Measurements from ENCODE around the gene CTAGE4.
"Not testable (repeated sequence)": the region's sequence is repeated elsewhere in the genome, so short reads cannot be mapped to it uniquely, and the experiment has no call there.

CTAGE4 gene

DNA sequence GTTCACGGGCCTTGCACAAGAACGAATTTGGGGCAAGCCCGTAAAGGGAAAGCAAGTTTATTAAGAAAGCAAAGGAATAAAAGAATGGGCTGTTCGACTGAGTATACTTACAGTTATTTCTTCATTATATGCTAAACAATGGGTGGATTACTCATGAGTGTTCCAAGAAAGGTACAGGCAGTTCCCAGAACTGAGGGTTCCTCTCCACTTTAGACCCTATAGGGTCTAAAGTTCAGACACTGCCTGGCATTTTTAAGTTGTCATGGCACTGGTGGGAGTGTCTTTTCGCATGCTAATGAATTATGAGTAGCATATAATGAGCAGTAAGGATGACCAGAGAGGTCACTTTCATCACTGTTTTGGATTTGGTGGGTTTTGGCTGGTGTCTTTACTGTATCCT lies 22.0 kb downstream of the CTAGE4 start:
- not testable (repeated sequence) for H3K4me1 ChIP-seq (ENCODE audit: control insufficient read depth in 2 of 2, insufficient read depth in 2 of 2, low read length in 2 of 2); H3K9me3 ChIP-seq (ENCODE audit: control insufficient read depth in 2 of 2, low read length in 2 of 2); H3K36me3 ChIP-seq (ENCODE audit: control insufficient read depth in 2 of 2, insufficient read depth in 2 of 2, low read length in 2 of 2); H3K27me3 ChIP-seq (ENCODE audit: control insufficient read depth in 2 of 2, insufficient read depth in 2 of 2, low read length in 2 of 2); H3K9ac ChIP-seq (ENCODE audit: low read depth in 1 of 2, low read length in 2 of 2); H3K4me3 ChIP-seq (ENCODE audit: low read length in 2 of 2); H3K27ac ChIP-seq (ENCODE audit: low read depth in 2 of 2, low read length in 2 of 2)

DNA sequence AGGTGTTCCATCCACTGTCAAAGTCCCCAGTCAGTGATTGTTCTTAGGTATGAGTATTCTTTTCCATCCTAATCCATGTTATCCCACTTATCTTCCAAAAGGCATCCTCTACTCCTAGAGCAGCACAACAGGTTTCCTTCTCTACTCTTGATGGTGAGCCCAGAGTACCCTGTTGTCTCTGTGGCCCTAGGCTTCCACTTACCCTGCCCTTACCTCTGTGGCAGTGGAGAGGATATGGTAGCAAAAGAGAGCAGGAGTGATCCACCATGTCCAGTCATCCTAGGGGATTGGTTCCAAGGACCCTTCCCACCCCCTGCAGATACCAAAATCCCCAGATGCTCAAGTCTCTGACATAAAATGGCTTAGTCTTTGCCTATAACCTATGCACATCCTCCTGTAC lies 33.9 kb downstream of the CTAGE4 start:
- H3K9me3 ChIP-seq (ENCODE audit: control insufficient read depth in 2 of 2, low read length in 2 of 2); H3K27me3 ChIP-seq (ENCODE audit: control insufficient read depth in 2 of 2, insufficient read depth in 2 of 2, low read length in 2 of 2); H3K9ac ChIP-seq (ENCODE audit: low read depth in 1 of 2, low read length in 2 of 2); H3K4me1 ChIP-seq (ENCODE audit: control insufficient read depth in 2 of 2, insufficient read depth in 2 of 2, low read length in 2 of 2); H3K36me3 ChIP-seq (ENCODE audit: control insufficient read depth in 2 of 2, insufficient read depth in 2 of 2, low read length in 2 of 2); H3K27ac ChIP-seq (ENCODE audit: low read depth in 2 of 2, low read length in 2 of 2); H3K4me3 ChIP-seq (ENCODE audit: low read length in 2 of 2): not testable (repeated sequence)

DNA sequence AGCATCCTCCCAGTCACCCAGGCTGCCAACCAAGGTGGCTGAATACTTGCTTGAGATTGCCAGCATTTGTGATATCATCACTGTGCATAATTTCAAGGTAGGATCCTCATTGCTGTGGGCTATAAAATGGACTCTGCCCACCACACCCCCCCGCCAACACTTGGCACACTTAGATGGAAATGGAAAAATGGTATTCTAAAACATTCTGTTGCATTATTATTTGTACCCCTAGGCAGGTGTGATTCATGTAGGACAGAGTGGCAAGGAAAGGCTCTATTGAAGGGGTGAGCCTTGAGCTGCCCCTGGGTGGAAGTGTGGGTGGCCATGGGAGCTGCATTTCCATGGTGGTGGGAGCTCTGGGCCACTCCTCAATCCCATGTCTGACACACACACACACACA lies 35.3 kb downstream of the CTAGE4 start:
- not testable (repeated sequence) for H3K9me3 ChIP-seq (ENCODE audit: control insufficient read depth in 2 of 2, low read length in 2 of 2); H3K27ac ChIP-seq (ENCODE audit: low read depth in 2 of 2, low read length in 2 of 2)

DNA sequence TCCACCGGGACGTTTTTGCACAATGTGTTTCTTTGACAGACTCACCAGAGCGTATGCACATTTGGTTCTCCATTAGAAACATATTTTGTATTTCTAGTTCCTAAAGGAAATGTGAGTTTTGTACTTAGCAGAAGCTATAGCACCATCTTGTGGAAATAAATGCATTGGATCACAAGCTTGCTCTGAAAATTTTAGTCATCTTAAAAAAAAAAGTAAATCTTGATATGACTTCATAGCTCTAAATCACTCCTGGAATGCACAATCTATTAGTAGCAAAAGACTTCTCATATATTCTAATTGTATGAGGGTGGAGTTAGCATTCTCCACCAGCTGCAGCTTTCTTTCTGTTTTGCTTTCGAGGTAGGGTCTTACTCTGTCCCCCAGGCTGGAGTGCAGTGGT lies 35.9 kb downstream of the CTAGE4 start:
- not testable (repeated sequence) for H3K9me3 ChIP-seq (ENCODE audit: control insufficient read depth in 2 of 2, low read length in 2 of 2); H3K36me3 ChIP-seq (ENCODE audit: control insufficient read depth in 2 of 2, insufficient read depth in 2 of 2, low read length in 2 of 2); H3K4me1 ChIP-seq (ENCODE audit: control insufficient read depth in 2 of 2, insufficient read depth in 2 of 2, low read length in 2 of 2); H3K27ac ChIP-seq (ENCODE audit: low read depth in 2 of 2, low read length in 2 of 2); H3K9ac ChIP-seq (ENCODE audit: low read depth in 1 of 2, low read length in 2 of 2); H3K4me3 ChIP-seq (ENCODE audit: low read length in 2 of 2); H3K27me3 ChIP-seq (ENCODE audit: control insufficient read depth in 2 of 2, insufficient read depth in 2 of 2, low read length in 2 of 2)

More for the DNA sequence above, 35.3 kb downstream of the CTAGE4 start:
- H3K36me3 ChIP-seq (ENCODE audit: control insufficient read depth in 2 of 2, insufficient read depth in 2 of 2, low read length in 2 of 2); H3K27me3 ChIP-seq (ENCODE audit: control insufficient read depth in 2 of 2, insufficient read depth in 2 of 2, low read length in 2 of 2); H3K4me1 ChIP-seq (ENCODE audit: control insufficient read depth in 2 of 2, insufficient read depth in 2 of 2, low read length in 2 of 2); H3K4me3 ChIP-seq (ENCODE audit: low read length in 2 of 2); H3K9ac ChIP-seq (ENCODE audit: low read depth in 1 of 2, low read length in 2 of 2): not testable (repeated sequence)

DNA sequence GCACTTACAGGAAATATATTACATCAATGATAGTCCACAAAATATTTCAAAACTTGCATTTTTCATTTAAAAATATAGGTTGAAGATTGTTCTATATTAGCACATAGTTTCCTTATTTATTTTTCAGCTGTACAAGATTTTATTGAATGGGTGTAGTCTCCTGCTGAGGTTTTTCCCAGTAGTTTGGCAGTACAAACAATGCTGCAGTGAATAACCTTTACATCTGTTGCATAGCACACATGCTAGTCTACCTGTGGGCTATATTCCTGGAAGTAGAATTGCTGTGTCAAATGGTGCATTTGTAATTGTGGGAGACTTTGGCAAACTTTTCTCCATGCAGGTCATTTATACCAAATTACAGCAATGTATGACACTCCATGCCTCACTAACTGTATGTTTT lies 37.3 kb downstream of the CTAGE4 start:
- not testable (repeated sequence) for H3K9ac ChIP-seq (ENCODE audit: low read depth in 1 of 2, low read length in 2 of 2); H3K27ac ChIP-seq (ENCODE audit: low read depth in 2 of 2, low read length in 2 of 2); H3K4me3 ChIP-seq (ENCODE audit: low read length in 2 of 2); H3K27me3 ChIP-seq (ENCODE audit: control insufficient read depth in 2 of 2, insufficient read depth in 2 of 2, low read length in 2 of 2); H3K36me3 ChIP-seq (ENCODE audit: control insufficient read depth in 2 of 2, insufficient read depth in 2 of 2, low read length in 2 of 2); H3K4me1 ChIP-seq (ENCODE audit: control insufficient read depth in 2 of 2, insufficient read depth in 2 of 2, low read length in 2 of 2); H3K9me3 ChIP-seq (ENCODE audit: control insufficient read depth in 2 of 2, low read length in 2 of 2)

DNA sequence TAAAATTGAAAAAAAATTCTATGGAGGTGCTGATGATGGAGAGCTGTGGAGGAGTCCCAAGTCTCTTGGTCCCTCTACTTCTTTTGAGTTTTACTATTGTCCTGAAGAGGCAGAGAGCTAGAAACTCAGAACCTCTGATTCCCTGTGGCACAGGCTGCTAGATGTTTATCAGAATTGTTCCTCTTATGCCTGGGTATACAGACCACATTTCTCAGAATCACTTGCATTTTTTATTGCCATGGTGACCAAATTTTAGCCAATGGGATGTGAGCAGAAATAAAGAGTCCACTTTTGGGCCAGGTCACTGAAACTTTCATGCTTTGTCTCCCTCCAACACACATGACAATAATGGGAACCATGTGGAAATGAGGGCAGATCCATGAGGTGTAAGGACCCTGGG lies 40.4 kb downstream of the CTAGE4 start:
- not testable (repeated sequence) for H3K9me3 ChIP-seq (ENCODE audit: control insufficient read depth in 2 of 2, low read length in 2 of 2); H3K27me3 ChIP-seq (ENCODE audit: control insufficient read depth in 2 of 2, insufficient read depth in 2 of 2, low read length in 2 of 2); H3K36me3 ChIP-seq (ENCODE audit: control insufficient read depth in 2 of 2, insufficient read depth in 2 of 2, low read length in 2 of 2); H3K4me3 ChIP-seq (ENCODE audit: low read length in 2 of 2); H3K27ac ChIP-seq (ENCODE audit: low read depth in 2 of 2, low read length in 2 of 2); H3K9ac ChIP-seq (ENCODE audit: low read depth in 1 of 2, low read length in 2 of 2); H3K4me1 ChIP-seq (ENCODE audit: control insufficient read depth in 2 of 2, insufficient read depth in 2 of 2, low read length in 2 of 2)

DNA sequence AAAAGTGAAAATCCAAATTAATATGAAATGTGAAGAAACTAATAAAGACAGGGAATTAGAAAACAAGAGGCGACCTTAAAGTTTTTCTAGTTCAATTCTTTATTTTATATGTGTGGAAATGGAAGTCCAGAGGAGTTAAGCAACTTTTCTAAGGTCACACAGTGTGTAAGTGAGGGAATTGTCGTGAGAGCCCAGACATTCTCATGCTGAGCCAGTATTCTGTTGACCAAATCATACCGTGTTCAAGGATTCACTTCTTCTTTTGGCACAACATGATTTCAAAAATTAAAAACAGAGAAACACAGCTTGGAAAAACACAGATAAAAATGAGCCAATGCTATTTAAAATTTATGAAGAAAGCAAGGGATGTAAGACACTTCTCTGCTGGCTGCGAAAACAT lies 43.6 kb downstream of the CTAGE4 start:
- not testable (repeated sequence) for H3K36me3 ChIP-seq (ENCODE audit: control insufficient read depth in 2 of 2, insufficient read depth in 2 of 2, low read length in 2 of 2); H3K4me1 ChIP-seq (ENCODE audit: control insufficient read depth in 2 of 2, insufficient read depth in 2 of 2, low read length in 2 of 2); H3K27me3 ChIP-seq (ENCODE audit: control insufficient read depth in 2 of 2, insufficient read depth in 2 of 2, low read length in 2 of 2); H3K4me3 ChIP-seq (ENCODE audit: low read length in 2 of 2); H3K27ac ChIP-seq (ENCODE audit: low read depth in 2 of 2, low read length in 2 of 2); H3K9me3 ChIP-seq (ENCODE audit: control insufficient read depth in 2 of 2, low read length in 2 of 2); H3K9ac ChIP-seq (ENCODE audit: low read depth in 1 of 2, low read length in 2 of 2)

DNA sequence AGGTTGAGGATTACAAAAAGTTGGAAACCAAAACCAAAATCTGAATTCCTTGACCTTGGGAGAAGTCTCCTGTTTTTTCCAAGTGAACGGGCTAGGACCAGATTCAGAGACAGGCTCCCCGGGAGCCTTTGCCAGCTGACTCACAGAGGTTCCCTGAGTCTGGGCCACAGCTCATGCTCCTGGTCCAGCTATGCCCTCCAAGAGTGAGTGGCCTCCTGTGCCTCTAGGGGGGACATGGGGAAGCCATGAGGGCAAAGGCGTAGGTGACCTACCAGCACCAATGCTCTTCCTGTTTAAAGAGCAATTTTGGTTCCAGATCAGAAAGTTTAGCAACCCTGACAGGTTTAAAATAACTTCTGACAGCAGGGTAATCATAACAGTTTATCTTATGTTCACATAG lies 45.5 kb downstream of the CTAGE4 start:
- H3K9ac ChIP-seq (ENCODE audit: low read depth in 1 of 2, low read length in 2 of 2); H3K4me3 ChIP-seq (ENCODE audit: low read length in 2 of 2); H3K27me3 ChIP-seq (ENCODE audit: control insufficient read depth in 2 of 2, insufficient read depth in 2 of 2, low read length in 2 of 2); H3K4me1 ChIP-seq (ENCODE audit: control insufficient read depth in 2 of 2, insufficient read depth in 2 of 2, low read length in 2 of 2); H3K27ac ChIP-seq (ENCODE audit: low read depth in 2 of 2, low read length in 2 of 2); H3K36me3 ChIP-seq (ENCODE audit: control insufficient read depth in 2 of 2, insufficient read depth in 2 of 2, low read length in 2 of 2); H3K9me3 ChIP-seq (ENCODE audit: control insufficient read depth in 2 of 2, low read length in 2 of 2): not testable (repeated sequence)

DNA sequence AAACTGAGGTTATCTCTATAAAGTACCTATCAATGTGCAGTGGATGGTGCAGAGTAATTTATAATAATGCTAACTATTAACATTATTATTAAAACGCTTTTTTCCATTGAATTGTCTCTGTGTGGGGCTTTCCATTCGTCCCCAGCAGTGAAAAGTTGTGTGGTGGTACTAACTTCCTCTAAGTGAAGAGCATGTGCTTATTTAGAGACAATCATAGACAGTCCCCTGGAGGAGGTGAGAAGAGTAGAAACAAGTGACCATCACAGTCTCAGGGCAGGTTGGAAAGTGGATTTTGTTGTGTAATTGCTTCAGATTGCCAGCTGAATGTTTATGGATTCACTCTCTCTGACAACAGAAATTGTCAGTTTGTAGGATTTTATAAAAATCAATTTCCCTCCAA lies 47.8 kb downstream of the CTAGE4 start:
- H3K9me3 ChIP-seq (ENCODE audit: control insufficient read depth in 2 of 2, low read length in 2 of 2); H3K27me3 ChIP-seq (ENCODE audit: control insufficient read depth in 2 of 2, insufficient read depth in 2 of 2, low read length in 2 of 2); H3K27ac ChIP-seq (ENCODE audit: low read depth in 2 of 2, low read length in 2 of 2); H3K4me3 ChIP-seq (ENCODE audit: low read length in 2 of 2); H3K36me3 ChIP-seq (ENCODE audit: control insufficient read depth in 2 of 2, insufficient read depth in 2 of 2, low read length in 2 of 2); H3K9ac ChIP-seq (ENCODE audit: low read depth in 1 of 2, low read length in 2 of 2); H3K4me1 ChIP-seq (ENCODE audit: control insufficient read depth in 2 of 2, insufficient read depth in 2 of 2, low read length in 2 of 2): not testable (repeated sequence)

DNA sequence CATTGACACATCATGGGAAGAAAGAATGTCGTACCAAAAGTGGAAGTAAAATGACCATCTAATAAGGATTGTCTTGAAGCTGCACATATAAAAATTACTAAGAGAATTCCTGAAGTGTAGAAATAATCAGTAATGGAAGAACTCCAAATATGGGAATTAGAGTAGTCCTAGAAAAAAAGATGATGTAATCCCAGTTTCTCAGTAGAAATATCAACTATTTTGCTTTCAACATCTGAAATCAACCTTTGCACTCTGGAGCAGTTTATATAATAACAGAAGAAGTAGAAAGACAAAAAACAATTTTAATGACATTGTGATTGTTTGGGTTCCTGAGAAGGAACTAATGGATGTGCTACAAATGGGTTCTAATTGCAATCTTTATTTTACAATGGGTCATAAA lies 49.8 kb downstream of the CTAGE4 start:
- H3K27ac ChIP-seq (ENCODE audit: low read depth in 2 of 2, low read length in 2 of 2); H3K27me3 ChIP-seq (ENCODE audit: control insufficient read depth in 2 of 2, insufficient read depth in 2 of 2, low read length in 2 of 2); H3K36me3 ChIP-seq (ENCODE audit: control insufficient read depth in 2 of 2, insufficient read depth in 2 of 2, low read length in 2 of 2); H3K4me1 ChIP-seq (ENCODE audit: control insufficient read depth in 2 of 2, insufficient read depth in 2 of 2, low read length in 2 of 2); H3K9ac ChIP-seq (ENCODE audit: low read depth in 1 of 2, low read length in 2 of 2); H3K9me3 ChIP-seq (ENCODE audit: control insufficient read depth in 2 of 2, low read length in 2 of 2); H3K4me3 ChIP-seq (ENCODE audit: low read length in 2 of 2): not testable (repeated sequence)

Measured in mucosa of rectum (tissue), 2 donors.